GOT3 (cell line): Measurements from ENCODE around the gene LGR4.

Experiments used
- DNase-seq: peaks from one replicate; lab custom pipeline; 2025; ENCODE audit warnings: mixed read lengths; lab: John Stamatoyannopoulos, UW

Gene LGR4

GRCh38 chr11:27485930-27486773, 13.6 kb upstream of the LGR4 start:
- no peak for DNase-seq

- no peak for DNase-seq
Measured at GRCh38 chr11:27482793-27483192, 10.2 kb upstream of the LGR4 start.

- no peak for DNase-seq
Measured at GRCh38 chr11:27481992-27482391, 9.4 kb upstream of the LGR4 start.

GRCh38 chr11:27477831-27478230, 5.2 kb upstream of the LGR4 start:
- no peak for DNase-seq

- no peak for DNase-seq
Measured at GRCh38 chr11:27477243-27477642, 4.7 kb upstream of the LGR4 start.

GRCh38 chr11:27475622-27476021, 3.0 kb upstream of the LGR4 start:
- DNase-seq, result no peak

GRCh38 chr11:27473017-27473406, 422 bp upstream of the LGR4 start:
- no peak for DNase-seq

GRCh38 chr11:27471589-27472397, 797 bp downstream of the LGR4 start:
- no peak for DNase-seq

GRCh38 chr11:27470826-27471588, 1.6 kb downstream of the LGR4 start:
- DNase-seq, result no peak

GRCh38 chr11:27470166-27470565, 2.4 kb downstream of the LGR4 start:
- no peak for DNase-seq

- no peak for DNase-seq
Measured at GRCh38 chr11:27468995-27469695, 3.4 kb downstream of the LGR4 start.

GRCh38 chr11:27468209-27468994, 4.2 kb downstream of the LGR4 start:
- DNase-seq, result no peak

- no peak for DNase-seq
Measured at GRCh38 chr11:27467181-27467913, 5.2 kb downstream of the LGR4 start.

GRCh38 chr11:27466363-27466762, 6.2 kb downstream of the LGR4 start:
- DNase-seq, result no peak

- DNase-seq, result no peak
Measured at GRCh38 chr11:27465629-27466028, 7.0 kb downstream of the LGR4 start.

- DNase-seq, result no peak
Measured at GRCh38 chr11:27464909-27465308, 7.7 kb downstream of the LGR4 start.

GRCh38 chr11:27464289-27464696, 8.3 kb downstream of the LGR4 start:
- no peak for DNase-seq

GRCh38 chr11:27462543-27462942, 10.0 kb downstream of the LGR4 start:
- no peak for DNase-seq

GRCh38 chr11:27460158-27460978, 12.2 kb downstream of the LGR4 start:
- DNase-seq, result no peak
